HCT116 (cell line): ENCODE results near the gene CLTC. TPM values are rescaled to one million over a fixed set of nuclear protein-coding genes. Genes with fewer than 3 reads are reported as not detected.

Experiments
- ATAC-seq: fragments of 200-7000 bp; cut with Tn5 transposase; 2 replicates; pipeline ENCODE4 v1.9.1; 2020; ENCODE audit warnings: mild to moderate bottlenecking, moderate library complexity
- BruUV-seq: library from RNA; stranded (reverse); fragments of 400-500 nt; replicated peaks from 2 replicates; lab custom pipeline; 2021; lab: Mats Ljungman, UMichigan
- CTCF ChIA-PET: fragments of 300-600 bp; sonication (Branson Sonifier 250); formaldehyde crosslinking; loops from one replicate; lab custom pipeline; 2021; ENCODE audit warnings: antibody characterized with exemption; lab: Charles Lee
- POLR2A ChIA-PET: fragments of 300-600, 350-600 bp; sonication (Branson Sonifier 250); formaldehyde crosslinking; loops from one replicate; lab custom pipeline; 2021; ENCODE audit warnings: antibody characterized with exemption; lab: Charles Lee
- RAD21 ChIA-PET, 2 experiments: fragments of 300-600 bp; sonication (Branson Sonifier 250); formaldehyde crosslinking; loops; one replicate each; lab custom pipeline; 2023; ENCODE audit warnings: low total read pairs in 2 of 2; ENCODE audit not compliant: uncharacterized antibody in 2 of 2, unreplicated experiment in 2 of 2, low non-redundant PET in 1 of 2; lab: Charles Lee
- DNase-seq: peaks from one replicate; pipeline ENCODE4 v3.0.0-alpha.2; 2010; ENCODE audit warnings: low read depth, low spot score
- H2AFZ ChIP-seq: fragments of 200-600 bp; shearing (Covaris generic), sonication (generic); 2 replicates; pipeline ENCODE4 v1.6.1; 2017; ENCODE audit warnings: low read depth, mixed run types, mixed read lengths, antibody characterized with exemption, low read length; ENCODE audit not compliant: poor library complexity, severe bottlenecking
- H3K27ac ChIP-seq: 2 replicates; pipeline ENCODE4 v1.5.1; 2012; ENCODE audit warnings: low read depth, low read length
- H3K27me3 ChIP-seq: fragments of 200-600 bp; sonication (generic); 2 replicates; pipeline ENCODE4 v1.6.1; 2016; ENCODE audit warnings: mixed run types, low read length, mixed read lengths; ENCODE audit not compliant: insufficient read depth
- H3K36me3 ChIP-seq, 2 experiments: fragments of 200-500 bp in 1 of 2; fragments of 200-600 bp in 1 of 2; sonication (Bioruptor generic) in 1 of 2; sonication (generic) in 1 of 2; 2 replicates each; pipeline versions ENCODE4 v1.5.1 to v1.6.1; 2014 to 2016; ENCODE audit warnings: low read length in 2 of 2, inconsistent platforms in 1 of 2, mixed read lengths in 1 of 2, mixed run types in 1 of 2; ENCODE audit not compliant: insufficient read depth in 2 of 2, control insufficient read depth in 1 of 2
- H3K4me1 ChIP-seq, 2 experiments: fragments of 200-600 bp in 1 of 2; sonication (generic) in 1 of 2; 2 replicates each; pipeline versions ENCODE4 v1.5.1 to v1.6.1; 2012 to 2017; ENCODE audit warnings: low read length in 2 of 2, inconsistent platforms in 1 of 2, mild to moderate bottlenecking in 1 of 2, mixed read lengths in 1 of 2, mixed run types in 1 of 2, moderate library complexity in 1 of 2; ENCODE audit not compliant: insufficient read depth in 2 of 2, control insufficient read depth in 1 of 2
- H3K4me2 ChIP-seq: fragments of 200-600 bp; sonication (generic); 2 replicates; pipeline ENCODE4 v1.6.1; 2017; ENCODE audit warnings: mixed run types, low read length, mixed read lengths
- H3K4me3 ChIP-seq, 2 experiments: fragments of 200-600 bp in 1 of 2; sonication (generic) in 1 of 2; replicated peaks in 1 of 2; 2 replicates each; pipeline ENCODE4 v1.5.1; 2011 to 2016; ENCODE audit warnings: low read length in 2 of 2, control low read depth in 1 of 2, low read depth in 1 of 2, mild to moderate bottlenecking in 1 of 2, mixed read lengths in 1 of 2, mixed run types in 1 of 2
- H3K79me2 ChIP-seq: fragments of 200-600 bp; sonication (generic); 2 replicates; pipeline ENCODE4 v1.6.1; 2017; ENCODE audit warnings: mild to moderate bottlenecking, mixed run types, low read length, moderate library complexity, mixed read lengths; ENCODE audit not compliant: insufficient read depth
- H3K9ac ChIP-seq: fragments of 200-600 bp; sonication (generic); 2 replicates; pipeline ENCODE4 v1.6.1; 2016; ENCODE audit warnings: low read length, mixed read lengths
- H3K9me2 ChIP-seq: fragments of 200-600 bp; sonication (generic), shearing (Covaris generic); 2 replicates; pipeline ENCODE4 v1.6.1; 2017; ENCODE audit warnings: mixed run types, mild to moderate bottlenecking, moderate library complexity; ENCODE audit not compliant: insufficient read depth
- H3K9me3 ChIP-seq, 2 experiments: fragments of 200-500 bp in 1 of 2; fragments of 200-600 bp in 1 of 2; sonication (Bioruptor generic) in 1 of 2; sonication (generic) in 1 of 2; 2 replicates each; pipeline ENCODE4 v1.6.1; 2014 to 2017; ENCODE audit warnings: low read length in 2 of 2, mixed read lengths in 2 of 2, inconsistent platforms in 1 of 2, low read depth in 1 of 2, mild to moderate bottlenecking in 1 of 2, mixed run types in 1 of 2, moderate library complexity in 1 of 2; ENCODE audit not compliant: control insufficient read depth in 1 of 2, insufficient read depth in 1 of 2
- H4K20me1 ChIP-seq: fragments of 200-600 bp; sonication (generic), shearing (Covaris generic); 2 replicates; pipeline ENCODE4 v1.6.1; 2017; ENCODE audit warnings: mixed run types, mild to moderate bottlenecking, moderate library complexity; ENCODE audit not compliant: insufficient read depth
- CEBPB ChIP-seq: IDR thresholded peaks from 2 replicates; pipeline ENCODE4 v1.6.1; 2012; ENCODE audit warnings: low read depth
- EGR1 ChIP-seq: IDR thresholded peaks from 2 replicates; pipeline ENCODE4 v1.6.1; 2012; ENCODE audit warnings: low read depth
- ELF1 ChIP-seq: IDR thresholded peaks from 2 replicates; pipeline ENCODE4 v1.6.1; 2012; ENCODE audit warnings: low read depth, borderline replicate concordance
- FOSL1 ChIP-seq: IDR thresholded peaks from 2 replicates; pipeline ENCODE4 v1.6.1; 2012; ENCODE audit warnings: low read depth
- JUND ChIP-seq: IDR thresholded peaks from 2 replicates; pipeline ENCODE4 v1.6.1; 2012
- YY1 ChIP-seq: IDR thresholded peaks from 2 replicates; pipeline ENCODE4 v1.6.1; 2011; ENCODE audit warnings: low read length, low read depth, moderate library complexity, mild to moderate bottlenecking; ENCODE audit not compliant: insufficient replicate concordance; ENCODE audit errors: extremely low read depth
- ZFX ChIP-seq: fragments of 450-650 bp; IDR thresholded peaks from 2 replicates; pipeline ENCODE4 v1.6.1; 2017
- intact Hi-C: fragments of 100-400 bp; cut with micrococcal nuclease; formaldehyde crosslinking; loops from 2 replicates; pipeline ENCODE4 v1.10.0; 2022
- total RNA-seq: library from RNA; stranded (reverse); gene quantifications from one replicate; pipeline ENCODE4 v1.2.1, GENCODE V29; 2021; ENCODE audit not compliant: unreplicated experiment
- TF ChIP-seq, protein P1 (sequence below): IDR thresholded peaks from 2 replicates; pipeline ENCODE4 v1.6.1; 2012
- TF ChIP-seq, protein P2 (sequence below): IDR thresholded peaks from 2 replicates; pipeline ENCODE4 v1.6.1; 2012; ENCODE audit warnings: low read depth

CLTC gene
- total RNA-seq, 1 experiment from 2014 or later = 351 TPM

DNA sequence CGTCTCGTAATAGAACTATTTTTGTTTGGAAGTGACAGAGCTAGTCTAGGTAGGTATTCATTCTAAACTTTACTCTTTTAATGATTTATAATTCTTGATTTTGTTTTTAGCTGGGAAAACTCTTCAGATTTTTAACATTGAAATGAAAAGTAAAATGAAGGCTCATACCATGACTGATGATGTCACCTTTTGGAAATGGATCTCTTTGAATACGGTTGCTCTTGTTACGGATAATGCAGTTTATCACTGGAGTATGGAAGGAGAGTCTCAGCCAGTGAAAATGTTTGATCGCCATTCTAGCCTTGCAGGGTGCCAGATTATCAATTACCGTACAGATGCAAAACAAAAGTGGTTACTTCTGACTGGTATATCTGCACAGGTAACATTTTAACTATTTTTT is 27.6 kb downstream of the CLTC start:
- Histone ChIP-seq H3K4me3 (no peak overlapping the region), H3K9ac (no peak overlapping the region), H3K4me1 (0 out of 4 replicates have a peak, but pooled peaks cover 0 to 4% of the 10 kb centered on the region in 2 experiments), H3K79me2 (peaks cover 100% of the 10 kb centered on the region), H3K4me2 (no peak overlapping the region), H3K27me3 (no peaks in the 10 kb centered on the region), H2AFZ (no peak overlapping the region), H3K27ac (no peak overlapping the region), H3K36me3 (peaks cover 67 to 72% of the 10 kb centered on the region in 2 experiments), H3K9me2 (no peaks in the 10 kb centered on the region), H3K9me3 (no peaks in the 10 kb centered on the region; a peak in 2 of 4 replicates), H4K20me1 (peaks cover 59% of the 10 kb centered on the region)
- BruUV-seq = no TSS peak
- no peak for TF ChIP-seq ELF1
- CTCF ChIA-PET = no interaction called here
- DNase-seq (no peak), ATAC-seq (no peak)
- POLR2A ChIA-PET = no interaction called here
- intact Hi-C loops = no loop called here
- RAD21 ChIA-PET = no interaction called here

DNA sequence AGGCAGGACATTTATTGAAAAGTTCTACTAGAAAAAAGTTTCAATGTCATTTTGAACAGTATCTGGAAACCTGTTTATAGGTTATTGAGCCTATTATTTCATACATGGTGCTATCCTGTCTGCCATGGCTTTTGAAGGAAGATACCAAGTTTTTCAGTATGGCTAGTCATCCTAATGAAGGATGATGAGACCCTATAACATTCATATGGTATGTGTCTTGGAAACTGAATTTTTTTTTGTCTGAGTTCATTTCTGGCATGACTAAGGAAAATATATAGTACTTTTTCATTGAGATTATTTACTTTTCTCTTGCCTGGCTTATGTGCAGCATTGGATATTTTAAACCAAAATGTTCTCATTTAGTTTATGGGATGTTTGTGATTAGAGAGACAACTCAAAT is 30.2 kb downstream of the CLTC start:
- intact Hi-C loops = no loop called here
- H3K27me3 ChIP-seq = no peaks in the 10 kb centered on the region
- BruUV-seq = no TSS peak
- H3K36me3 ChIP-seq = peaks cover 78% of the 10 kb centered on the region in 2 experiments
- no peak overlapping the region for H2AFZ ChIP-seq
- H3K4me1 ChIP-seq = no peaks in the 10 kb centered on the region
- no peak overlapping the region for H3K27ac ChIP-seq
- H3K4me3 ChIP-seq = no peak overlapping the region
- ChIA-PET CTCF (no interaction called here), POLR2A (no interaction called here), RAD21 (interaction anchor here in 1 of 2 experiments (0.7 kb wide), 1 partner anchor 15 kb away, joined by 3 read pairs; no protein-coding TSS in a partner anchor)
- no peaks in the 10 kb centered on the region; a peak in 2 of 4 replicates for H3K9me3 ChIP-seq
- no peak overlapping the region for H3K9ac ChIP-seq
- H3K79me2 ChIP-seq = peaks cover 93% of the 10 kb centered on the region
- DNase-seq (no peak), ATAC-seq (no peak)
- TF ChIP-seq JUND (no peak), FOSL1 (no peak), EGR1 (no peak), ZFX (no peak), YY1 (no peak), CEBPB (no peak)
- TF ChIP-seq, protein P1, sequence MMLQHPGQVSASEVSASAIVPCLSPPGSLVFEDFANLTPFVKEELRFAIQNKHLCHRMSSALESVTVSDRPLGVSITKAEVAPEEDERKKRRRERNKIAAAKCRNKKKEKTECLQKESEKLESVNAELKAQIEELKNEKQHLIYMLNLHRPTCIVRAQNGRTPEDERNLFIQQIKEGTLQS = no peak
- TF ChIP-seq, protein P2, sequence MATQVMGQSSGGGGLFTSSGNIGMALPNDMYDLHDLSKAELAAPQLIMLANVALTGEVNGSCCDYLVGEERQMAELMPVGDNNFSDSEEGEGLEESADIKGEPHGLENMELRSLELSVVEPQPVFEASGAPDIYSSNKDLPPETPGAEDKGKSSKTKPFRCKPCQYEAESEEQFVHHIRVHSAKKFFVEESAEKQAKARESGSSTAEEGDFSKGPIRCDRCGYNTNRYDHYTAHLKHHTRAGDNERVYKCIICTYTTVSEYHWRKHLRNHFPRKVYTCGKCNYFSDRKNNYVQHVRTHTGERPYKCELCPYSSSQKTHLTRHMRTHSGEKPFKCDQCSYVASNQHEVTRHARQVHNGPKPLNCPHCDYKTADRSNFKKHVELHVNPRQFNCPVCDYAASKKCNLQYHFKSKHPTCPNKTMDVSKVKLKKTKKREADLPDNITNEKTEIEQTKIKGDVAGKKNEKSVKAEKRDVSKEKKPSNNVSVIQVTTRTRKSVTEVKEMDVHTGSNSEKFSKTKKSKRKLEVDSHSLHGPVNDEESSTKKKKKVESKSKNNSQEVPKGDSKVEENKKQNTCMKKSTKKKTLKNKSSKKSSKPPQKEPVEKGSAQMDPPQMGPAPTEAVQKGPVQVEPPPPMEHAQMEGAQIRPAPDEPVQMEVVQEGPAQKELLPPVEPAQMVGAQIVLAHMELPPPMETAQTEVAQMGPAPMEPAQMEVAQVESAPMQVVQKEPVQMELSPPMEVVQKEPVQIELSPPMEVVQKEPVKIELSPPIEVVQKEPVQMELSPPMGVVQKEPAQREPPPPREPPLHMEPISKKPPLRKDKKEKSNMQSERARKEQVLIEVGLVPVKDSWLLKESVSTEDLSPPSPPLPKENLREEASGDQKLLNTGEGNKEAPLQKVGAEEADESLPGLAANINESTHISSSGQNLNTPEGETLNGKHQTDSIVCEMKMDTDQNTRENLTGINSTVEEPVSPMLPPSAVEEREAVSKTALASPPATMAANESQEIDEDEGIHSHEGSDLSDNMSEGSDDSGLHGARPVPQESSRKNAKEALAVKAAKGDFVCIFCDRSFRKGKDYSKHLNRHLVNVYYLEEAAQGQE = no peak
- no peak overlapping the region for H3K4me2 ChIP-seq
- H4K20me1 ChIP-seq = peaks cover 45% of the 10 kb centered on the region
- no peaks in the 10 kb centered on the region for H3K9me2 ChIP-seq
